HL-60/S4 treated with retinoic acid at 250 ng/mL for 4 days and 3 days (cell line): ENCODE measurements around the gene STIP1.
"Not testable (repeated sequence)": the region's sequence is repeated elsewhere in the genome, so short reads cannot be mapped to it uniquely, and the experiment has no call there.

Source experiments
- in situ Hi-C: fragments of 300-500 bp; cut with MboI; formaldehyde crosslinking; loops from 2 replicates; pipeline ENCODE4 v1.7.0; 2022; ENCODE audit warnings: low sequenced_read_pairs

The STIP1 gene

GRCh38 chr11:64235437-64236161 is 49.6 kb downstream of the STIP1 start:
- in situ Hi-C loops: no loop called here

- in situ Hi-C loops: no loop called here
Observed at GRCh38 chr11:64237484-64237951, 51.5 kb downstream of the STIP1 start.

DNA sequence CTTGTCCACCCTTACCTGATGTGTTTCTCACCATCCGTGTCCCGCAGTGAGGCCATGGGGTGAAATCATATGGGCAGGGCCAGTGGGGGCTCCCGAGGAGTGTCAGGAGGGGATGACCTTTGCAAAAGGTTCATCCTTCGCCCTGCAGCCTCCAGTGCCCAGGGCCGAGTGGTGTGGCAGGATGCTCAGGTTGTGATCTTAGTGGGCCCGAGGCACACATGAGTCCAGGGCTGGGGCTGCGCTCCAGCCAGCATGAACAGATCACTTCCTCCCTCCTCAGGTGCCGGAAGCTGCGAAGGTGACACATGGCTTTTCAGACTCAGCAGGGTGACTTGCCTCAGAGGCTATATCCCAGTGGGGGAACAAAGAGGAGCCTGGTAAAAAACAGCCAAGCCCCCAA is 52.1 kb downstream of the STIP1 start:
- in situ Hi-C loops: no loop called here

DNA sequence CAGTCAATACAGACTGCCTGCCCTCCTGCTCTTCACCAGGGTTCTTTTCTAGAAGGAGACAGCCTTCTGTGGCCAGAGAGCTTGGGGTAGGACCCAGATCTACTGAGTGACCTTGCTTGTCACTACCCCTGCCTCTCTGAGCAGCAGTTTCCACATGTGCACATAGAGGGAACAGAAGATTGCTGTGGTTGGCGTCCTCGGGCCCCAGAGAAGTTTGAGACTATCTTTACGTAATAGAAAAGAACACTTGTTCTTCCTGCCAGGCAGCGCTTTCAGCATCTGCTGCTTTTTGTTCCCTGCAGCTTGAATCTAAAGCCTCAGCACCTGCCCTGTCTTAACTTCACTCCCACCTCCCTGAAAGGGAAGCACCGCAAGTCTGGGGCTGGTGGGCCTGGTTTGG is 53.0 kb downstream of the STIP1 start:
- in situ Hi-C loops: no loop called here

DNA sequence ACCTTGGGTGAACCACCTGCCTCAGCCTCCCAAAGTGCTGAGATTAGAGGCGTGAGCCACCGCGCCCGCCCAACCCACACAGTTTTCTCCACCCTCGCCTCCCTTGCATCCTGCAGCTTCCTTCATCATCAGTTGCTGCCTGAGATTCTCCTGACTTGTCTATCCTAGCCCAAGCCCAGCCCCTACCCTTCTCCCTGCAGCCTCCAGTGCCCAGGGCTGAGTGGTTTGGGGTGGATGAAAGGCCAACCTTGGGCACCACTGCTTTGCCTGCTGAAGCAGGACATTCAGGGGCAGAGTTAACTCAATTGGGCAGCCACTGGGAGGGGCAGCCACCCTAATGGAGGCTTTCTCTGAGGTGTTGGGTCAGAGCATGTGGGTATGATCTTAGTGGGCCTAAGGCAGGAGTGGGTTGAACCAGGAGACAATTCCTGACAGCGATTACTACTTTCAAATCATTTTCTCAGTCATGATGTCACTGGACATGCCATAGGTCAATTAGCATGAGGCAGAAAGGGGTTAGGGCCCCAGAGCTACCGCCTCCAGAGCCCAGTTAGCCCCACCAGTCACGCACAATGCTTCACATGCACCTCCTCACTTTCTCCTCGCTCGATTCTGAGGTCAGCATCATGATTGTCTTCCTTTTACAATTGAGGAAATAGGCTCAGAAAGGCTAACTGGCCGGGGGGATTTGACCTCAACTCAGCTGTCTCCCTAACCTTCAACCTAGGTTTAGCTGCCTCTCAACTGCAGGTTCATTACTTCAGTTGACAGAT is 53.9 kb downstream of the STIP1 start:
- in situ Hi-C loops: no loop called here

GRCh38 chr11:64240435-64241240 is 54.7 kb downstream of the STIP1 start, which contains the start of gene FKBP2:
FKBP2 (plus strand) TSS chr11:64241095; CDS start chr11:64242388, 1,293 bp downstream.
- in situ Hi-C loops: no loop called here

- in situ Hi-C loops: no loop called here
Observed at GRCh38 chr11:64241241-64241490, 55.2 kb downstream of the STIP1 start.

DNA sequence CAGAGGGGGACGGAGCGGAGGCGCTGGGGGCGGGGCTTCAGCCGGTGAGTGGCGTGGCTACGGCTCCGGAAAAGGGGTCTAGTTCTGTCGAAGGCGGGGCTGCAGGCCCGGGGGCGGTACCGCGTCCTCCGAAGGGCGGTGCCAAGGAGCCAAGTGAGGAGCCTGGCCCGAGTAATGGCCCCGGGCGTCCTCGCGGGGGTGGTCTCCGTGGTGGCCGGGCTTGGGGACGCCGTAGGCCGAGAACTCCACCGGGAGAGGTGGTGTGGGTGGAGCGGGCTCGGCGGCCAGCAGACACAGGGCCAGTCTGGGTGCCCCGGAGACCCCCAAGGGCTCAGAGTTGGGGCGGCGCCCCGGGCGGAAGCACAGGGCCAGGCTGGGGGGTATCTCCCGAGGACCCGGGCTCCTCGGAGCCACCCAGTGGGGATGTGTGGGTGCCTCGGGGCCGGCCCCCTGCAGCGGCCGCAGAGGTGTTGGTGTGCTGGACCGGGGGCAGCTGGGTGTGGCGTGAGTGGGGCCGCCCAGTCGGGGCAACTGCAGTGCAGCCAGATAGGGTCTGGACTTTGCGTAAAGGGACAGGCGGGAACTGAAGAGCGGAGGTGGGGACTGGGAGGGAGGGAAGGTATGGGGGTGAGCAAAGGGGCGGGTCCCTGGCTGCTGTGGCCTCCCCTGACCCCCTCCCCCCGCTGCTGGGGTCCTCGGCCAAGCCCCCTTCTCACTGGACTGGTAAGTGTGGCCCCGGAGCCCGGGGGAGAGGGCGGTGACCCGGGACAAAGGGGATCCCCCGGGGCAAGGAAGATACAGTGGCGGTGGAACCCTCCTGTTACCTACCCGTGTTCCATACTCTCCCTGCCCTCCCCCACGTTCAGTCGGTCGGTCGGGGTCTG is 55.8 kb downstream of the STIP1 start:
- in situ Hi-C loops: no loop called here

GRCh38 chr11:64243236-64243854 is 57.4 kb downstream of the STIP1 start:
- in situ Hi-C loops: no loop called here

- in situ Hi-C loops: no loop called here
Observed at GRCh38 chr11:64244107-64244506, 58.1 kb downstream of the STIP1 start.

GRCh38 chr11:64244966-64245365 is 59.0 kb downstream of the STIP1 start:
- in situ Hi-C loops: no loop called here

- in situ Hi-C loops: no loop called here
Observed at GRCh38 chr11:64245401-64245796, 59.4 kb downstream of the STIP1 start.

DNA sequence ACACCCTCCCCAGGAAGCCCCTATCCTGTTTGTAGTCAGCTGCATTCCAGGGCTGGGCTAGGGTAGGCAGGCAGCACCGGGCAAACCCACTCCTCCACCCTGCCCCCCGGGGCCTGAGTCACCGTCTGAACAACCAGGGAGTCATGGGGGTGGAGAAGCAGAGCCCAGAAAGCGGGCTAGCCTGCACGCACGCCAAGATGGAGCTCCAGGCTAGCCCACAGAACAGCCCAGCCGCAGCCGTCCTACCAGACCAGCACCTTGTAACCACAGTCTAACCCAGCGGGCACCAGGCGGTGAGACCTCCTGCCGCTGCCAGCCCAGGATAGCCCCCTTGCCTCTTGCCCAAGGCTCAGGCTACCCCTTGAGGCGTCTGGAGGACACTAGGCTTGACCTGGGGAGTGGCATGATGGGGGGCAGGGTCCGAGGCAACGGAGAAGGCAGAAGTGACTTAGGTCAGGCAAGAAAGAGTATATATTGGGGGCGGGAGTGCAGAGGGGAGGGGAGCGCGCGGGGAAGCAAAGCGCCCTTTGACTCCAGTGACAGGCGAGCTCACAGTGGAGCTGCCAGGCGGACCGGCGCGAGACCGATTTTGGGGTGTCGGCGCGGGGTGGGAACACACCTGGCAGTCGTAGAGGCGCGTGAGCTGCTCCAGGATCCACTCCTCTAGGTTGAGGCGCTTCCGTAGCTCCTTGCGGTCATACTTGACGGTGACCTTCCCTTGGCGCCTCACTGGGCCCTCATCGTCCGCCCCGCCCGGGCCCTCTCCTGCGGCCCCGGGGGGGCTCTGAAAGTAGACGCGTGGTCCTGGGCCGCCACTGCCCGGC is 60.0 kb downstream of the STIP1 start:
- in situ Hi-C loops: no loop called here

- in situ Hi-C loops: not testable (repeated sequence)
Observed at GRCh38 chr11:64246621-64246870, 60.6 kb downstream of the STIP1 start.

GRCh38 chr11:64246871-64247728 is 61.1 kb downstream of the STIP1 start, which contains the start of gene PPP1R14B:
PPP1R14B (minus strand) TSS chr11:64246943; CDS start chr11:64246673, 270 bp downstream.
- in situ Hi-C loops: no loop called here

DNA sequence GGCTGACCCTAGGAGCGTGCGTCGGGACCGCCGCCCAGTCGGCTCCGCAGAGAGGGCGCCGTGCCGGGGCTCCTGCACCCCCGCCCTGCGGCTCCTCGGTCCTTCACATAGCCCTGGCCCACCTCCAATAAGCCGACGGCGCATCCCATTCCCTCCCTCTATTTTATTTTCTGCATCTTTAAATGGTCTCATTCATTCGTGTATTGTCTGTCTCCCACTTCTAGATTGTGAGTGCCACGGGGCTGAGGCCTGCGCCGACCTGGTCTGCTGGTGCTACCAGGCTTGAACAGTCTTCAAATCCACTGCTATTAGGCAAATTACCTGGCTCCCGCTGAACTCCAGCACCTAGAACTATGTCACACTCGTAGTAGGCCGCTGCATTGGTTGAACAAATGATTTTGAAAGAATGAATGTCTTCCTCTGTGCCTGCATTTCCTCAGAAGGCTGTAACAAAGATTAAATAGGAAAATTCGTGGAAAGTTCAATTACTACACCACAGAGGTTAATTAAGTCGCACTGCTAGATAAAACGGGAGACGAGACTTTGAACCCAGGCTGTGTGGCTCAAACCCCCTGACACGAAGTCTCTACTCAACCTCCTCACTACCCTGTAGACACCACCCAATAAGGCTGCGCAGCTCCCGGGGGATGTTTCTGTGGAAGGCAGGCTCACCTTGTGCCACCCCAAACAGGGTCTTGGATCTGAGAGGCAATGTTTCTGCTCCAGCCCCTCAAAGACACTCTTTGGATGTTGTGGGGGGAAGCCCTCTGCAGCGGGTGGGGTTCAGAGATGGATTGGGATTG is 62.0 kb downstream of the STIP1 start:
- in situ Hi-C loops: no loop called here

DNA sequence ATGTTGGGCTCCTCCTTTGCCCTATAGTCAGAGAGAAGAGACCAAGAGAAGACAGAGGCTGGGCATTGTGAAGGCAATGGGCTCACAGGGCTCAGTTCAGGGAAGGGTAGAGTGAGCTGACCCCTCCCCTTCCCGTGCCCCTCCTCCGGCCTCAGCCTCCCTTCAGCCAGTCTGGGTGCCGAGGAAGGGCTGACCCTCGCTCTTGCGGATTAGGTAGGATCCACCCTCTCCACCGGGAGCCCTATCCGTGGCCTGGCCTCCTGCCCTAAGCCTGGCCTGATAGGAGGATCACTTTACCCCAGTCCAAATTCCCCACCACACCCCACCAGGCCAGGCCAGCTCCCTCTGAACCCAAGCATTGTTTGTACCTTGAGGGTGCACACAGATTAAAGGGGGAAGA is 62.6 kb downstream of the STIP1 start:
- in situ Hi-C loops: no loop called here

- in situ Hi-C loops: no loop called here
Observed at GRCh38 chr11:64249038-64249437, 63.1 kb downstream of the STIP1 start.
